HG03196 (cell line): Measurements from ENCODE around the gene RPS27L.
"Not testable (repeated sequence)": the region's sequence is repeated elsewhere in the genome, so short reads cannot be mapped to it uniquely, and the experiment has no call there.

Experiments
- ATAC-seq: cut with Tn5 transposase; IDR thresholded peaks from one replicate; pipeline ENCODE4 v1.9.1; 2021; ENCODE audit not compliant: unreplicated experiment

Gene RPS27L

GRCh38 chr15:63103416-63103815 lies 53.9 kb downstream of the RPS27L start:
- ATAC-seq = no peak

DNA sequence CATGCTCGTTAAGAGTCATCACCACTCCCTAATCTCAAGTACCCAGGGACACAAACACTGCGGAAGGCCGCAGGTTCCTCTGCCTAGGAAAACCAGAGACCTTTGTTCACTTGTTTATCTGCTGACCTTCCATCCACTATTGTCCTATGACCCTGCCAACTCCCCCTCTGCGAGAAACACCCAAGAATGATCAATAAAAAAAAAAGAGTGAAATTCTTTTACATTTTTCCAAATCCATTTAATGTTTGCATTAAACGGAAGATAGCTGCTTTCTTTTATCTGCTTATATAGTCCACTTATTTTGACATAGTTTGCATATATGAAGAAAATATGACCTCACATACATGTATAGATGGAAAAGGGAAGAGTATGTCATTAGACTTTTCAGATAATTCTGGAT lies 57.7 kb downstream of the RPS27L start:
- not testable (repeated sequence) for ATAC-seq

- ATAC-seq = not testable (repeated sequence)
Observed at GRCh38 chr15:63098901-63099300, 58.4 kb downstream of the RPS27L start.
